Tibial artery (tissue), 4 donors: ENCODE measurements around the gene CEBPE.

Experiments used
- DNase-seq, 2 donors: peaks; one replicate each; pipeline ENCODE4 v3.0.0-alpha.2; 2019
- H3K27ac ChIP-seq, 2 donors: fragments of 200-600 bp; sonication (generic) in 1 of 2; 1 replicate in 1 of 2; 2 replicates in 1 of 2; pipeline ENCODE4 v1.5.1; 2018 to 2019; ENCODE audit warnings: mild to moderate bottlenecking in 1 of 2
- H3K27me3 ChIP-seq, 2 donors: fragments of 200-600 bp; sonication (generic) in 1 of 2; one replicate each; pipeline versions ENCODE4 v1.5.1 to v1.6.0; 2016 to 2019
- H3K36me3 ChIP-seq, 3 donors: fragments of 200-600 bp; sonication (generic) in 2 of 3; one replicate each; pipeline ENCODE4 v1.5.1; 2016 to 2019; ENCODE audit warnings: mild to moderate bottlenecking in 2 of 3
- H3K4me1 ChIP-seq, 4 donors: fragments of 200-600 bp; sonication (generic) in 2 of 4; 1 replicate in 3 of 4; 2 replicates in 1 of 4; pipeline ENCODE4 v1.5.1; 2016 to 2019
- H3K4me3 ChIP-seq, 2 donors: fragments of 200-600 bp; sonication (generic) in 1 of 2; 1 replicate in 1 of 2; 2 replicates in 1 of 2; pipeline ENCODE4 v1.5.1; 2018 to 2019; ENCODE audit warnings: mild to moderate bottlenecking in 2 of 2
- H3K9me3 ChIP-seq, 3 donors: fragments of 200-600 bp; sonication (generic) in 1 of 3; one replicate each; pipeline ENCODE4 v1.5.1; 2016 to 2019
- CTCF ChIP-seq, 2 experiments: fragments of 200-600 bp in 1 of 2; fragments of 450-650 bp in 1 of 2; IDR thresholded peaks; one replicate each; pipeline ENCODE4 v1.5.1; 2017 to 2019; ENCODE audit warnings: antibody characterized with exemption in 2 of 2, mild to moderate bottlenecking in 1 of 2, moderate library complexity in 1 of 2
- intact Hi-C: fragments of 100-400 bp; cut with DNase I; formaldehyde crosslinking; loops from one replicate; pipeline ENCODE4 v1.15.0; 2023; ENCODE audit warnings: low total_unique reads

The CEBPE gene

GRCh38 chr14:23115039-23115731 is 3.9 kb downstream of the CEBPE start:
- Histone ChIP-seq H3K27me3 (peaks cover 0 to 36% of the 10 kb centered on the region in 2 donors), H3K36me3 (no peaks in the 10 kb centered on the region), H3K4me3 (no peak overlapping the region), H3K4me1 (peaks cover 0 to 7% (median 0%) of the 10 kb centered on the region in 4 donors), H3K9me3 (no peaks in the 10 kb centered on the region), H3K27ac (no peak overlapping the region)
- TF ChIP-seq CTCF (IDR thresholded peaks at IDR 0.05), result no peak
- peak in 1 of 2 donors; percentile 64 for DNase-seq
- intact Hi-C loops, result no loop called here

- intact Hi-C loops, result no loop called here
- no peak for TF ChIP-seq CTCF (IDR thresholded peaks at IDR 0.05)
- Histone ChIP-seq H3K27ac (no peak overlapping the region), H3K9me3 (no peaks in the 10 kb centered on the region), H3K27me3 (peaks cover 0 to 36% of the 10 kb centered on the region in 2 donors), H3K4me3 (no peak overlapping the region), H3K4me1 (peaks cover 0 to 7% (median 0%) of the 10 kb centered on the region in 4 donors), H3K36me3 (no peaks in the 10 kb centered on the region)
- peak in 1 of 2 donors; percentile 44 for DNase-seq
Measured at GRCh38 chr14:23114669-23115038, 4.4 kb downstream of the CEBPE start.

- Histone ChIP-seq H3K9me3 (no peaks in the 10 kb centered on the region), H3K27me3 (peaks cover 0 to 36% of the 10 kb centered on the region in 2 donors), H3K27ac (no peak overlapping the region), H3K4me3 (no peak overlapping the region), H3K4me1 (peaks cover 0 to 7% (median 0%) of the 10 kb centered on the region in 4 donors), H3K36me3 (no peaks in the 10 kb centered on the region)
- peak in 1 of 2 donors; percentile 46 for DNase-seq
- intact Hi-C loops, result no loop called here
- TF ChIP-seq CTCF (IDR thresholded peaks at IDR 0.05), result no peak
Measured at GRCh38 chr14:23114120-23114458, 5.0 kb downstream of the CEBPE start.

- DNase-seq, result peak in 1 of 2 donors; percentile 48
- TF ChIP-seq CTCF (IDR thresholded peaks at IDR 0.05), result no peak
- intact Hi-C loops, result no loop called here
Measured at GRCh38 chr14:23113431-23114119, 5.5 kb downstream of the CEBPE start.

GRCh38 chr14:23112359-23113178 is 6.5 kb downstream of the CEBPE start:
- no peak overlapping the region for H3K4me3 ChIP-seq
- H3K36me3 ChIP-seq, result no peaks in the 10 kb centered on the region
- intact Hi-C loops, result no loop called here
- no peak overlapping the region for H3K27ac ChIP-seq
- peak in 1 of 2 donors; percentile 60 for DNase-seq
- peaks cover 0 to 7% (median 0%) of the 10 kb centered on the region in 4 donors for H3K4me1 ChIP-seq
- TF ChIP-seq CTCF (IDR thresholded peaks at IDR 0.05), result no peak
- peaks cover 0 to 33% of the 10 kb centered on the region in 2 donors for H3K27me3 ChIP-seq
- H3K9me3 ChIP-seq, result no peaks in the 10 kb centered on the region

More at GRCh38 chr14:23113431-23114119, 5.5 kb downstream of the CEBPE start:
- peaks cover 0 to 7% (median 0%) of the 10 kb centered on the region in 4 donors for H3K4me1 ChIP-seq
- no peak overlapping the region for H3K4me3 ChIP-seq
- peaks cover 0 to 35% of the 10 kb centered on the region in 2 donors for H3K27me3 ChIP-seq
- no peaks in the 10 kb centered on the region for H3K9me3 ChIP-seq
- no peak overlapping the region for H3K27ac ChIP-seq
- H3K36me3 ChIP-seq, result no peaks in the 10 kb centered on the region
